ENCODE measurements around the gene KCNE3.

- no peak for TF ChIP-seq POLR2A (IDR thresholded peaks at IDR 0.05)
- no peak for TF ChIP-seq CTCF (IDR thresholded peaks at IDR 0.05)
Measured at GRCh38 chr11:74463216-74463615, 4.1 kb downstream of the KCNE3 start.
